Measurements from ENCODE around the gene SLC5A4.
"Not testable (repeated sequence)": the region's sequence is repeated elsewhere in the genome, so short reads cannot be mapped to it uniquely, and the experiment has no call there.

DNA sequence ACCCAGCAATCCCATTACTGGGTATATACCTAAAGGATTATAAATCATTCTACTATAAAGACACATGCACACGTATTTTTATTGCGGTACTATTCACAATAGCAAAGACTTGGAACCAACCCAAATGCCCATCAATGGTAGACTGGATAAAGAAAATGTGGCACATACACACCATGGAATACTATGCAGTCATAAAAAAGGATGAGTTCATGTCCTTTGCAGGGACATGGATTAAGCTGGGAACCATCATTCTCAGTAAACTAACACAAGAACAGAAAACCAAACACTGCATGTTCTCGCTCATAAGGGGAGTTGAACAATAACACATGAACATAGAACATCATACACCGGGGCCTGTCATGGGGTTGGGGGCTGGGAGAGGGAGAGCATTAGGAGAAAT is 8.5 kb upstream of the SLC5A4 start:
- TF ChIP-seq CTCF (conservative IDR thresholded peaks at IDR 0.05); ZFX (IDR thresholded peaks at IDR 0.05): not testable (repeated sequence)
